Measurements from ENCODE around the gene ACMSD. TPM values are rescaled to one million over a fixed set of nuclear protein-coding genes. Genes with fewer than 3 reads are reported as not detected.

ACMSD gene
- total and polyA plus RNA-seq, 10 of the 15 experiments (the other 5 are each of a cell fraction or from before 2014, with no cell fraction given), result 0.08 TPM; not detected in 9

GRCh38 chr2:134792186-134792585 is 46.2 kb upstream of the ACMSD start:
- Histone ChIP-seq H3K79me2 (ENCODE audit: control insufficient read depth, insufficient read depth, low read length) (no peaks in the 10 kb centered on the region), H4K20me1 (ENCODE audit: control insufficient read depth, insufficient read depth) (no peaks in the 10 kb centered on the region), H3K36me3 (ENCODE audit: control insufficient read depth in 2 of 2, insufficient read depth in 2 of 2, low read length in 1 of 2) (no peaks in the 10 kb centered on the region), H3K4me3 (no peak overlapping the region), H3K9me3 (replicated peaks; ENCODE audit: control insufficient read depth, insufficient read depth, low read length) (no peaks in the 10 kb centered on the region), H3K4me2 (ENCODE audit: control insufficient read depth, insufficient read depth) (no peak overlapping the region), H3K9ac (ENCODE audit: control insufficient read depth, insufficient read depth, low read length) (no peak overlapping the region), H3K27ac (ENCODE audit: control insufficient read depth, insufficient read depth) (no peak overlapping the region), H3K4me1 (ENCODE audit: control insufficient read depth, insufficient read depth, low read length) (no peaks in the 10 kb centered on the region), H3K27me3 (replicated peaks in 1 of 2; ENCODE audit: control insufficient read depth in 2 of 2, insufficient read depth in 2 of 2, low read length in 1 of 2) (no peaks in the 10 kb centered on the region; a peak in 1 of 4 replicates), H2AFZ (ENCODE audit: control insufficient read depth, low read depth, low read length) (no peak overlapping the region)
- ChIA-PET SMC1A (ENCODE audit: uncharacterized antibody, unreplicated experiment) (no interaction called here), RAD21 (ENCODE audit: unreplicated experiment) (no interaction called here), CTCF (no interaction called here), POLR2A (no interaction called here)
- TF ChIP-seq POLR2AphosphoS5 (IDR thresholded peaks at IDR 0.05; ENCODE audit: low read length), result no peak
- TF ChIP-seq ETV6 (conservative IDR thresholded peaks at IDR 0.05 in 1 of 2, IDR thresholded peaks at IDR 0.05 in 1 of 2; ENCODE audit: borderline replicate concordance in 1 of 2, low read depth in 1 of 2), result no peak
- TF ChIP-seq NRF1 (conservative IDR thresholded peaks at IDR 0.05; ENCODE audit: low read depth, low read length), result no peak
- TF ChIP-seq MEF2B (IDR thresholded peaks at IDR 0.05; ENCODE audit: partially characterized antibody, poor library complexity, severe bottlenecking), result no peak
- TF ChIP-seq, protein P1, sequence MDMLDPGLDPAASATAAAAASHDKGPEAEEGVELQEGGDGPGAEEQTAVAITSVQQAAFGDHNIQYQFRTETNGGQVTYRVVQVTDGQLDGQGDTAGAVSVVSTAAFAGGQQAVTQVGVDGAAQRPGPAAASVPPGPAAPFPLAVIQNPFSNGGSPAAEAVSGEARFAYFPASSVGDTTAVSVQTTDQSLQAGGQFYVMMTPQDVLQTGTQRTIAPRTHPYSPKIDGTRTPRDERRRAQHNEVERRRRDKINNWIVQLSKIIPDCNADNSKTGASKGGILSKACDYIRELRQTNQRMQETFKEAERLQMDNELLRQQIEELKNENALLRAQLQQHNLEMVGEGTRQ (IDR thresholded peaks at IDR 0.05; ENCODE audit: borderline replicate concordance, low read depth, low read length), result no peak
- TF ChIP-seq MXI1 (IDR thresholded peaks at IDR 0.05; ENCODE audit: low read depth, low read length), result no peak
- TF ChIP-seq NBN (IDR thresholded peaks at IDR 0.05), result no peak
- TF ChIP-seq E4F1 (IDR thresholded peaks at IDR 0.05; ENCODE audit: borderline replicate concordance, partially characterized antibody), result no peak
- TF ChIP-seq, protein P2, sequence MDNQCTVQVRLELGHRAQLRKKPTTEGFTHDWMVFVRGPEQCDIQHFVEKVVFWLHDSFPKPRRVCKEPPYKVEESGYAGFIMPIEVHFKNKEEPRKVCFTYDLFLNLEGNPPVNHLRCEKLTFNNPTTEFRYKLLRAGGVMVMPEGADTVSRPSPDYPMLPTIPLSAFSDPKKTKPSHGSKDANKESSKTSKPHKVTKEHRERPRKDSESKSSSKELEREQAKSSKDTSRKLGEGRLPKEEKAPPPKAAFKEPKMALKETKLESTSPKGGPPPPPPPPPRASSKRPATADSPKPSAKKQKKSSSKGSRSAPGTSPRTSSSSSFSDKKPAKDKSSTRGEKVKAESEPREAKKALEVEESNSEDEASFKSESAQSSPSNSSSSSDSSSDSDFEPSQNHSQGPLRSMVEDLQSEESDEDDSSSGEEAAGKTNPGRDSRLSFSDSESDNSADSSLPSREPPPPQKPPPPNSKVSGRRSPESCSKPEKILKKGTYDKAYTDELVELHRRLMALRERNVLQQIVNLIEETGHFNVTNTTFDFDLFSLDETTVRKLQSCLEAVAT (IDR thresholded peaks at IDR 0.05), result no peak
- intact Hi-C loops (cut with micrococcal nuclease; ENCODE audit: unreplicated experiment), result no loop called here
- no TSS peak for BruUV-seq (replicated peaks)
- no peak for FAIRE-seq
- in situ Hi-C loops (cut with MboI), result no loop called here
- 27% methylated on average over 4 of the region's 4 CpGs for WGBS (ENCODE audit: insufficient coverage, insufficient replicate concordance, low lambda C conversion rate, missing lambda C conversion rate)
- no peak for DNase-seq (ENCODE audit: low read depth, low spot score)
- no peak for ATAC-seq

Data from GM12878 (cell line).